GM11168 (cell line): ENCODE measurements around the gene F13A1.
"Not testable (repeated sequence)": the region's sequence is repeated elsewhere in the genome, so short reads cannot be mapped to it uniquely, and the experiment has no call there.

Experiments
- in situ Hi-C: fragments of 300-500 bp; cut with MboI; formaldehyde crosslinking; loops from one replicate; pipeline ENCODE4 v1.12.0; 2022; ENCODE audit warnings: low sequenced_read_pairs; ENCODE audit not compliant: unreplicated experiment

The F13A1 gene

GRCh38 chr6:6320901-6321300, 439 bp upstream of the F13A1 start:
- in situ Hi-C loops = loop anchor here (10.0 kb wide), 1 partner anchor 194 kb away; no protein-coding TSS in a partner anchor

GRCh38 chr6:6317825-6318733, 2.4 kb downstream of the F13A1 start:
- in situ Hi-C loops = no loop called here

GRCh38 chr6:6317386-6317785, 3.1 kb downstream of the F13A1 start:
- in situ Hi-C loops = no loop called here

- in situ Hi-C loops = no loop called here
These were observed 4.8 kb downstream of the F13A1 start for GRCh38 chr6:6315660-6316059.

- in situ Hi-C loops = no loop called here
These were observed 5.9 kb downstream of the F13A1 start for GRCh38 chr6:6314596-6314995.

- in situ Hi-C loops = no loop called here
These were observed 7.5 kb downstream of the F13A1 start for GRCh38 chr6:6312901-6313441.

- in situ Hi-C loops = no loop called here
These were observed 14.9 kb downstream of the F13A1 start for GRCh38 chr6:6305575-6305974.

- in situ Hi-C loops = not testable (repeated sequence)
These were observed 20.1 kb downstream of the F13A1 start for GRCh38 chr6:6300383-6300782.

GRCh38 chr6:6293317-6293716, 27.1 kb downstream of the F13A1 start:
- in situ Hi-C loops = no loop called here

- in situ Hi-C loops = no loop called here
These were observed 33.0 kb downstream of the F13A1 start for GRCh38 chr6:6287415-6287814.

- in situ Hi-C loops = no loop called here
These were observed 34.8 kb downstream of the F13A1 start for GRCh38 chr6:6285679-6286078.

- in situ Hi-C loops = no loop called here
These were observed 36.1 kb downstream of the F13A1 start for GRCh38 chr6:6284221-6284966.

GRCh38 chr6:6283746-6284145, 36.7 kb downstream of the F13A1 start:
- in situ Hi-C loops = no loop called here

GRCh38 chr6:6282716-6283115, 37.7 kb downstream of the F13A1 start:
- in situ Hi-C loops = no loop called here

GRCh38 chr6:6277413-6277812, 43.0 kb downstream of the F13A1 start:
- in situ Hi-C loops = no loop called here

- in situ Hi-C loops = no loop called here
These were observed 49.4 kb downstream of the F13A1 start for GRCh38 chr6:6270948-6271535.

- in situ Hi-C loops = no loop called here
These were observed 60.2 kb downstream of the F13A1 start for GRCh38 chr6:6260196-6260722.

- in situ Hi-C loops = no loop called here
These were observed 63.6 kb downstream of the F13A1 start for GRCh38 chr6:6256886-6257285.

GRCh38 chr6:6256259-6256658, 64.2 kb downstream of the F13A1 start:
- in situ Hi-C loops = no loop called here

- in situ Hi-C loops = no loop called here
These were observed 68.7 kb downstream of the F13A1 start for GRCh38 chr6:6251555-6252280.
